ENCODE measurements around the gene AIPL1. TPM values are rescaled to one million over a fixed set of nuclear protein-coding genes. Genes with fewer than 3 reads are reported as not detected.
A peak's percentile ranks its signal among the peaks of the same experiment; 100 is the strongest.

AIPL1 gene
- total and polyA plus RNA-seq, 2 experiments from 2014 or later: not detected

DNA sequence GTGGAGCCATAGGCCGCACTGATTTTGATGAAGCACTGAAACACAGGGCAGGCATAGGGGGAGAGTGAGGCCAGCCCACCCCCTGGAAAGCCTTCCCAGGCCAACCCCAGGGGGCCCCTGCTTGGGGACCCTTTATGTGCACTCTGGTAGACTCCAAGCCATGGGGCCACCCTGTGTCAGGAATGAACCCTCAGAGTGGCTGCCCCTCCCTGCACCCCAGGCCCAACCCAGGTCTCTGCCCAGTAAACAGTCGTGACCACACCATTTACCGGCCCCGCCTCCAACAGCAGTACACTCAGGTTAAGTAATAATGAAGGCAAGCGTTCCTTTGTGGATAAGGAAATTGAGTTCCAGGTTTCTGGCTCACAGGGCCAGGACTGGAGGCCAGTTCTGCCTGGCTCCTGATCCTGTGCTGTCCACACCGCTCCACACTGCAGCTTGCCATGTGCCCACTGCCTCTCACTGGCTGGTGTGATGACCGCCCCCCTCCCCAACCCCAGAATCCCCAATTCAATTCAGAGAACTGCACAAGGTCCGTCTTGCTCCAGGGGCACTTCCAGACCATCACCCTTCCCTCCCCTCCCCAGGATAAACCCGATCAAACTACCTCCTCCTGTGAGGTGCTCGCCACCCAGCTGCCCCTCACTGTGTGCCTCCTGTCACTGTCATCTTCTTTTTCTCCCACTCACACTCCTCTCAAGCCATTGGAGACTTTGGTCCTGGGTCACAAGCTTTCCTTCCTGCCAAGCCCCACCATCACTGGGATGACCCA, 23.0 kb upstream of the AIPL1 start:
- no peaks in the 10 kb centered on the region for H3K9me3 ChIP-seq (ENCODE audit: low read depth)
- H3K27me3 ChIP-seq: peaks cover 9% of the 10 kb centered on the region
- 78% methylated on average over 9 of the region's 10 CpGs for WGBS (ENCODE audit: low lambda C conversion rate, missing lambda C conversion rate)
- no peaks in the 10 kb centered on the region for H3K9me2 ChIP-seq (replicated peaks; ENCODE audit: insufficient read depth)
- H3K4me3 ChIP-seq: no peak overlapping the region
- H3K4me2 ChIP-seq: no peak overlapping the region
- peak; percentile 65 for DNase-seq (ENCODE audit: low spot score)
- no peaks in the 10 kb centered on the region for H4K20me1 ChIP-seq (ENCODE audit: insufficient read depth, poor library complexity, severe bottlenecking)
- TF ChIP-seq CTCF (IDR thresholded peaks at IDR 0.05; ENCODE audit: poor library complexity) (no peak), EZH2 (IDR thresholded peaks at IDR 0.05; ENCODE audit: borderline replicate concordance) (no peak)
- no peaks in the 10 kb centered on the region for H3K79me2 ChIP-seq
- peak overlapping the region; percentile 29 for H3K27ac ChIP-seq
- H3K4me1 ChIP-seq (ENCODE audit: insufficient read depth): peaks cover 14% of the 10 kb centered on the region
- no peak overlapping the region for H2AFZ ChIP-seq
- no peaks in the 10 kb centered on the region for H3K36me3 ChIP-seq (replicated peaks; ENCODE audit: insufficient read depth, low read depth)

DNA sequence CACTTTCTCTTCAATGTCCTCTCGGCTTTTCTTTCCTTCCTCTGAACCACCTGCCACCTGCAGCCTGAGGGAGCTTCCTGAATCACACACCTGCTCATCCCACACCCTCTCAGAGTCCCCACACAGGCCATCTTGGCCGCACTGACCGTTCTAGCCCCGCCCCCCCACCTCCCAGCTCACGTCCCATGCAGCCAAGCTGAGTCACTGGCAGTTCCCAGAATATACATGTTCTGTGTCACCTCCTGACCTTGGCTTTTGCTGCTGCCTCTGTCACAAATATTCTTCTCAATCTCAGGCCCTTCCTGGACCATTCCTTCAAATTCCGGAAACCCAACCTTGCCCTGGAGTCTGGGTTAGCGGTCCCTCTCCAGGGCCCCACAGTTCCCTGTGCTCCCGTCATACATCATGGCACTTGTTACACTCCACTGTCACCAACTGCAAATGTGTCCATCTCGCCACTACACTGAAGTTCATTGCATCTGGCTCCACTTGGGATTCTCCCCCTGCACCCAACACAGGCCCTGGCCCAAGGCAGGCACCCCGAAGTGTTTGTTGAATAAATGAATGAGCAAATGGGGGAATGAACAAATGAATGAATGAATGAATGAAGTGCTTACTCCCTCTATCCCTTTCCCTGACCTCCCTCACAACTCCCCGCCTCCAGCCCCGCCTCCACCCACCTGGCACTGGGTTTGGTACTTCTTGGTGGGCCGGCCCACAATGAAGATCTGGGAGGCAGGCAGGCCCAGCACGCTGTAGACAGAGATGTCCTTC, 22.2 kb upstream of the AIPL1 start:
- Histone ChIP-seq H3K27me3 (peaks cover 9% of the 10 kb centered on the region), H3K36me3 (replicated peaks; ENCODE audit: insufficient read depth, low read depth) (no peaks in the 10 kb centered on the region), H3K27ac (peak overlapping the region; percentile 29), H3K9me3 (ENCODE audit: low read depth) (no peaks in the 10 kb centered on the region), H4K20me1 (ENCODE audit: insufficient read depth, poor library complexity, severe bottlenecking) (no peaks in the 10 kb centered on the region), H3K4me3 (no peak overlapping the region), H3K4me1 (ENCODE audit: insufficient read depth) (peaks cover 14% of the 10 kb centered on the region), H3K4me2 (no peak overlapping the region), H3K9me2 (replicated peaks; ENCODE audit: insufficient read depth) (no peaks in the 10 kb centered on the region), H3K79me2 (no peaks in the 10 kb centered on the region), H2AFZ (no peak overlapping the region)
- DNase-seq (ENCODE audit: low spot score): peak; percentile 57
- TF ChIP-seq CTCF (IDR thresholded peaks at IDR 0.05; ENCODE audit: poor library complexity) (no peak), EZH2 (IDR thresholded peaks at IDR 0.05; ENCODE audit: borderline replicate concordance) (no peak), EZH2phosphoT487 (IDR thresholded peaks at IDR 0.05; ENCODE audit: low read depth, severe bottlenecking, unreplicated experiment) (no peak)
- WGBS (ENCODE audit: low lambda C conversion rate, missing lambda C conversion rate): 76% methylated on average over 14 of the region's 14 CpGs

DNA sequence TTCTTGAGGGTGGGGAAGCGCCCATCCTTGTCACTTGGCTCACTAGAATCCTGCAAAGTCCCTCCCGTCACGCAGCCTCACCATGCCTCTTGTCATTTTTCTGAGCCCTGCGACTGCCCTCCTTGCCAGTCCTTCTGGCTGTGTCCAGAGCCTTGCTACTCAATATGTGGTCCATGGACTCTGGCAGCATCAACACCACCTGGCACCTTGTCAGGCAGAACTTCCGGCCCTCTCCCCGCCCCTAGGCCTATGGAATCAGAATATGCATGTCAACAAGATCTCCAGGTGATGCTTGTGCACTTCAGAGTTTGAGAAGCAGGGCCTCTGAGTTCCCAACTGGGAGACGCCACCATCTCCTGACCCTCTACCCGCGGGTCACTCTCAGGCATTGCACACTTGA, 21.4 kb upstream of the AIPL1 start:
- peaks cover 14% of the 10 kb centered on the region for H3K4me1 ChIP-seq (ENCODE audit: insufficient read depth)
- no peaks in the 10 kb centered on the region for H3K36me3 ChIP-seq (replicated peaks; ENCODE audit: insufficient read depth, low read depth)
- no peak overlapping the region for H3K4me2 ChIP-seq
- WGBS (ENCODE audit: low lambda C conversion rate, missing lambda C conversion rate): 93% methylated on average over 9 of the region's 9 CpGs
- H3K4me3 ChIP-seq: no peak overlapping the region
- no peaks in the 10 kb centered on the region for H3K9me3 ChIP-seq (ENCODE audit: low read depth)
- DNase-seq (ENCODE audit: low spot score): no peak
- no peaks in the 10 kb centered on the region for H3K79me2 ChIP-seq
- TF ChIP-seq EZH2 (IDR thresholded peaks at IDR 0.05; ENCODE audit: borderline replicate concordance) (no peak), CTCF (IDR thresholded peaks at IDR 0.05; ENCODE audit: poor library complexity) (no peak), EZH2phosphoT487 (IDR thresholded peaks at IDR 0.05; ENCODE audit: low read depth, severe bottlenecking, unreplicated experiment) (no peak)
- H3K27ac ChIP-seq: no peak overlapping the region
- no peak overlapping the region for H2AFZ ChIP-seq
- peaks cover 9% of the 10 kb centered on the region for H3K27me3 ChIP-seq
- H4K20me1 ChIP-seq (ENCODE audit: insufficient read depth, poor library complexity, severe bottlenecking): no peaks in the 10 kb centered on the region
- H3K9me2 ChIP-seq (replicated peaks; ENCODE audit: insufficient read depth): no peaks in the 10 kb centered on the region
